IMR-90 (cell line): Measurements from ENCODE around the gene PRSS58. TPM values are rescaled to one million over a fixed set of nuclear protein-coding genes. Genes with fewer than 3 reads are reported as not detected.

ENCODE experiments used
- ATAC-seq: fragments of 200-7000 bp; cut with Tn5 transposase; 2 replicates; pipeline ENCODE4 v1.9.1; 2020; ENCODE audit warnings: low read depth, mild to moderate bottlenecking, moderate library complexity
- BruUV-seq: library from RNA; stranded (reverse); fragments of 400-500 nt; replicated peaks from 2 replicates; lab custom pipeline; 2021; lab: Mats Ljungman, UMichigan
- CTCF ChIA-PET: fragments of 300-600 bp; formaldehyde crosslinking; extraction: SDS; loops from one replicate; lab custom pipeline; 2021; ENCODE audit warnings: antibody characterized with exemption; lab: Yijun Ruan, JAX
- POLR2A ChIA-PET: fragments of 300-600 bp; sonication (Branson Sonifier 250); formaldehyde crosslinking; loops from one replicate; lab custom pipeline; 2022; ENCODE audit warnings: antibody characterized with exemption; ENCODE audit not compliant: unreplicated experiment; lab: Charles Lee
- DNase-seq: peaks from one replicate; pipeline ENCODE4 v3.0.0; 2013
- H2AFZ ChIP-seq: replicated peaks from 2 replicates; pipeline ENCODE3; 2013; ENCODE audit warnings: low read length, mild to moderate bottlenecking; ENCODE audit not compliant: poor library complexity
- H2AK5ac ChIP-seq: 2 replicates; pipeline ENCODE4 v1.6.1; 2013; ENCODE audit warnings: low read depth, low read length, inconsistent platforms
- H2AK9ac ChIP-seq: replicated peaks from 2 replicates; pipeline ENCODE3; 2013; ENCODE audit warnings: mild to moderate bottlenecking, low read depth, low read length, moderate library complexity; ENCODE audit not compliant: poor library complexity
- H2BK120ac ChIP-seq: 2 replicates; pipeline ENCODE4 v1.6.1; 2013; ENCODE audit warnings: low read depth, low read length, inconsistent platforms
- H2BK15ac ChIP-seq: 3 replicates; pipeline ENCODE4 v1.6.1; 2013; ENCODE audit warnings: low read depth, low read length, inconsistent platforms
- H2BK20ac ChIP-seq: 2 replicates; pipeline ENCODE4 v1.6.1; 2013; ENCODE audit warnings: low read depth, mild to moderate bottlenecking, inconsistent platforms, low read length, moderate library complexity
- H2BK5ac ChIP-seq: 2 replicates; pipeline ENCODE4 v1.6.1; 2013; ENCODE audit warnings: mild to moderate bottlenecking, low read depth, low read length, inconsistent platforms; ENCODE audit not compliant: poor library complexity, severe bottlenecking
- H3K14ac ChIP-seq: replicated peaks from 2 replicates; pipeline ENCODE4 v1.6.1; 2013; ENCODE audit warnings: low read depth, low read length, inconsistent platforms
- H3K18ac ChIP-seq: 2 replicates; pipeline ENCODE4 v1.6.1; 2013; ENCODE audit warnings: low read depth, low read length, control low read depth
- H3K23ac ChIP-seq: 2 replicates; pipeline ENCODE4 v1.6.1; 2013; ENCODE audit warnings: low read depth, low read length, inconsistent platforms
- H3K27ac ChIP-seq: 2 replicates; pipeline ENCODE4 v1.5.1; 2013; ENCODE audit warnings: mild to moderate bottlenecking, control low read depth, low read length; ENCODE audit not compliant: insufficient read depth
- H3K27me3 ChIP-seq: 2 replicates; pipeline ENCODE4 v1.6.1; 2013; ENCODE audit warnings: low read length; ENCODE audit not compliant: control insufficient read depth, insufficient read depth
- H3K36me3 ChIP-seq: 2 replicates; pipeline ENCODE4 v1.6.1; 2013; ENCODE audit warnings: low read length, mixed read lengths; ENCODE audit not compliant: control insufficient read depth, insufficient read depth
- H3K4ac ChIP-seq: 2 replicates; pipeline ENCODE4 v1.6.1; 2013; ENCODE audit warnings: low read depth, low read length, inconsistent platforms
- H3K4me1 ChIP-seq: 2 replicates; pipeline ENCODE4 v1.6.1; 2013; ENCODE audit warnings: low read length, mixed read lengths; ENCODE audit not compliant: control insufficient read depth, insufficient read depth
- H3K4me2 ChIP-seq: 2 replicates; pipeline ENCODE4 v1.6.1; 2013; ENCODE audit warnings: low read depth, mild to moderate bottlenecking, control low read depth, low read length, moderate library complexity
- H3K4me3 ChIP-seq: 2 replicates; pipeline ENCODE4 v1.5.1; 2013; ENCODE audit warnings: low read depth, mild to moderate bottlenecking, control low read depth, low read length, moderate library complexity; ENCODE audit not compliant: insufficient read depth
- H3K56ac ChIP-seq: 2 replicates; pipeline ENCODE4 v1.6.1; 2013; ENCODE audit warnings: low read length, inconsistent platforms; ENCODE audit not compliant: insufficient read depth; ENCODE audit errors: extremely low read depth
- H3K79me1 ChIP-seq, 2 experiments: 2 replicates each; pipeline ENCODE4 v1.6.1; 2013; ENCODE audit warnings: low read length in 2 of 2, inconsistent platforms in 1 of 2, low read depth in 1 of 2
- H3K9ac ChIP-seq: 2 replicates; pipeline ENCODE4 v1.6.1; 2013; ENCODE audit warnings: low read depth, low read length, control low read depth
- H3K9me1 ChIP-seq: 2 replicates; pipeline ENCODE4 v1.6.1; 2013; ENCODE audit warnings: low read length, inconsistent platforms; ENCODE audit not compliant: insufficient read depth
- H3K9me3 ChIP-seq: 2 replicates; pipeline ENCODE4 v1.6.1; 2013; ENCODE audit warnings: low read length; ENCODE audit not compliant: control insufficient read depth, insufficient read depth
- H4K20me1 ChIP-seq: 2 replicates; pipeline ENCODE4 v1.6.1; 2013; ENCODE audit warnings: low read length, inconsistent platforms; ENCODE audit not compliant: insufficient read depth
- H4K5ac ChIP-seq: 2 replicates; pipeline ENCODE4 v1.6.1; 2013; ENCODE audit warnings: mild to moderate bottlenecking, low read depth, low read length, control low read depth
- H4K8ac ChIP-seq, 2 experiments: 2 replicates each; pipeline ENCODE4 v1.6.1; 2013; ENCODE audit warnings: low read depth in 2 of 2, low read length in 2 of 2, control low read depth in 1 of 2, inconsistent platforms in 1 of 2
- H4K91ac ChIP-seq: 2 replicates; pipeline ENCODE4 v1.6.1; 2013; ENCODE audit warnings: low read depth, low read length, inconsistent platforms; ENCODE audit not compliant: insufficient read depth
- BHLHE40 ChIP-seq: fragments of 150-350 bp; IDR thresholded peaks from 2 replicates; pipeline ENCODE4 v1.6.1; 2016; ENCODE audit warnings: mild to moderate bottlenecking, low read depth, low read length
- CEBPB ChIP-seq: IDR thresholded peaks from 2 replicates; pipeline ENCODE4 v1.6.1; 2012; ENCODE audit warnings: low read depth, low read length, improper control_type of control experiment
- CHD1 ChIP-seq: IDR thresholded peaks from 2 replicates; pipeline ENCODE4 v1.6.1; 2012; ENCODE audit warnings: low read depth, low read length, improper control_type of control experiment
- CTCF ChIP-seq: conservative IDR thresholded peaks from 2 replicates; pipeline ENCODE4 v1.5.1; 2012; ENCODE audit warnings: mild to moderate bottlenecking, low read depth, low read length, improper control_type of control experiment
- ELK1 ChIP-seq: fragments of 150-350 bp; IDR thresholded peaks from 2 replicates; pipeline ENCODE4 v1.6.1; 2016; ENCODE audit warnings: low read depth, mild to moderate bottlenecking, low read length, moderate library complexity, borderline replicate concordance
- FOS ChIP-seq: fragments of 150-350 bp; IDR thresholded peaks from 2 replicates; pipeline ENCODE4 v1.6.1; 2016; ENCODE audit warnings: low read depth, low read length
- MAFK ChIP-seq: IDR thresholded peaks from 2 replicates; pipeline ENCODE4 v1.6.1; 2012; ENCODE audit warnings: low read depth, low read length, improper control_type of control experiment
- MAZ ChIP-seq: IDR thresholded peaks from 2 replicates; pipeline ENCODE4 v1.6.1; 2012; ENCODE audit warnings: low read depth, mild to moderate bottlenecking, low read length, improper control_type of control experiment, moderate library complexity, borderline replicate concordance
- MXI1 ChIP-seq: IDR thresholded peaks from 2 replicates; pipeline ENCODE4 v1.6.1; 2012; ENCODE audit warnings: low read depth, mild to moderate bottlenecking, low read length, moderate library complexity, borderline replicate concordance
- NFE2L2 ChIP-seq: fragments of 150-350 bp; IDR thresholded peaks from 2 replicates; pipeline ENCODE4 v1.6.1; 2016; ENCODE audit warnings: low read depth, mild to moderate bottlenecking, low read length
- RAD21 ChIP-seq: IDR thresholded peaks from 2 replicates; pipeline ENCODE4 v1.6.1; 2012; ENCODE audit warnings: low read length, improper control_type of control experiment
- RCOR1 ChIP-seq: IDR thresholded peaks from 2 replicates; pipeline ENCODE4 v1.6.1; 2012; ENCODE audit warnings: mild to moderate bottlenecking, low read length, improper control_type of control experiment; ENCODE audit not compliant: insufficient replicate concordance
- SMC3 ChIP-seq: fragments of 150-350 bp; IDR thresholded peaks from 2 replicates; pipeline ENCODE4 v1.6.1; 2016; ENCODE audit warnings: low read depth, mild to moderate bottlenecking, antibody characterized with exemption, low read length, moderate library complexity
- dilution Hi-C: fragments of 300-500 bp; cut with HindIII; formaldehyde crosslinking; loops from one replicate; pipeline ENCODE4 v1.14.3; 2018; ENCODE audit warnings: low sequenced_read_pairs; ENCODE audit not compliant: unreplicated experiment
- in situ Hi-C: fragments of 300-500 bp; cut with MboI; formaldehyde crosslinking; loops from 3 replicates; pipeline ENCODE4 v1.14.3; 2019; ENCODE audit warnings: low sequenced_read_pairs, inconsistent platforms, mixed read lengths
- intact Hi-C: fragments of 100-400 bp; cut with micrococcal nuclease; formaldehyde crosslinking; loops from 2 replicates; pipeline ENCODE4 v1.10.0; 2022
- polyA plus RNA-seq, 3 experiments: library from polyadenylated mRNA; depleted of rRNA; stranded (reverse); fragments of >200 nt; gene quantifications; 2 replicates each; pipeline ENCODE4 v1.2.3, GENCODE V29; 2012; ENCODE audit warnings: low replicate concordance in 1 of 3
- total RNA-seq: library from RNA; depleted of rRNA; stranded (reverse); fragments of >200 nt; gene quantifications from 2 replicates; pipeline ENCODE4 v1.2.3, GENCODE V29; 2012

PRSS58 gene
- total and polyA plus RNA-seq, 2 of the 4 experiments (the other 2 are of a cell fraction), result not detected

DNA sequence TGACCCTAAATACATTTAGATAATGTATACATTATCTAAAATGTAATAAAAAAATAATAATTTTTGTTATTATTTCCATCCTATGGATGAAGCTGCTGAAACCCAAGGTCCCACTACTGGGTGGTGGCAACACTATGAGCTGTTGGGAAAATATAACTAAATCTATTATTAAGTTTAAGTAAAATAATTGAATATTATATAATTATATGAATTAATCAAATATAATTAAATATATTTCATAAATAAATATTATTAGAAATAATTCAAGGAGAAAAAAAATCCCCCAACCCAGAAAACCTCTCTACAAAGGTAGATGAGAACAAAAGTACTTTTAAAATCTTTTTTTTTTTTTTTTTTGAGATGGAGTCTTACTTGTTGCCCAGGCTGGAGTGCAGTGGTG lies 7.9 kb downstream of the PRSS58 start:
- Histone ChIP-seq H3K27me3 (no peaks in the 10 kb centered on the region), H3K27ac (no peak overlapping the region), H3K9me3 (peaks cover 28% of the 10 kb centered on the region), H4K5ac (no peak overlapping the region), H2AK5ac (no peak overlapping the region), H3K56ac (no peak overlapping the region), H4K8ac (no peak overlapping the region), H4K20me1 (no peaks in the 10 kb centered on the region), H3K9me1 (no peaks in the 10 kb centered on the region), H3K14ac (no peak overlapping the region), H3K4me2 (no peak overlapping the region), H3K79me1 (no peaks in the 10 kb centered on the region), H2BK120ac (no peak overlapping the region), H2AFZ (no peak overlapping the region), H2BK5ac (no peak overlapping the region), H2BK20ac (no peak overlapping the region), H3K36me3 (no peaks in the 10 kb centered on the region), H3K4me3 (no peak overlapping the region), H3K18ac (no peak overlapping the region), H3K23ac (no peak overlapping the region), H2BK15ac (no peak overlapping the region), H4K91ac (no peak overlapping the region), H3K9ac (no peak overlapping the region), H3K4ac (no peak overlapping the region), H2AK9ac (no peak overlapping the region), H3K4me1 (no peaks in the 10 kb centered on the region)
- in situ Hi-C loops (no loop called here), intact Hi-C loops (no loop called here), dilution Hi-C loops (no loop called here)
- no peak for TF ChIP-seq NFE2L2
- TF ChIP-seq FOS, result no peak
- no peak for TF ChIP-seq MAFK
- TF ChIP-seq BHLHE40, result no peak
- no peak for TF ChIP-seq CEBPB
- no peak for TF ChIP-seq CHD1
- TF ChIP-seq RAD21, result no peak
- no peak for TF ChIP-seq MXI1
- TF ChIP-seq RCOR1, result no peak
- TF ChIP-seq ELK1, result no peak
- TF ChIP-seq MAZ, result no peak
- no peak for TF ChIP-seq SMC3
- no peak for TF ChIP-seq CTCF
- ChIA-PET POLR2A (no interaction called here), CTCF (no interaction called here)
- no peak for DNase-seq
- BruUV-seq, result no TSS peak
- no peak for ATAC-seq
